Aorta (tissue), 5 donors: ENCODE results near the gene MAP6D1. TPM values are rescaled to one million over a fixed set of nuclear protein-coding genes. Genes with fewer than 3 reads are reported as not detected.

Experiments used
- ATAC-seq: fragments of 200-7000 bp; cut with Tn5 transposase; one replicate; pipeline ENCODE4 v1.9.1; 2022; ENCODE audit warnings: moderate library complexity; ENCODE audit not compliant: low FRiP score
- DNase-seq, 2 donors: peaks; one replicate each; pipeline ENCODE4 v3.0.0-alpha.2; 2020
- H3K27ac ChIP-seq, 2 donors: one replicate each; pipeline ENCODE4 v1.5.1; 2013; ENCODE audit warnings: low read length in 2 of 2, mild to moderate bottlenecking in 2 of 2, moderate library complexity in 2 of 2, control low read depth in 1 of 2, inconsistent platforms in 1 of 2, low read depth in 1 of 2
- H3K27me3 ChIP-seq, 2 donors: one replicate each; pipeline ENCODE4 v1.6.1; 2013; ENCODE audit warnings: control low read depth in 1 of 2, low read length in 1 of 2, mild to moderate bottlenecking in 1 of 2, moderate library complexity in 1 of 2; ENCODE audit not compliant: insufficient read depth in 2 of 2, control insufficient read depth in 1 of 2
- H3K36me3 ChIP-seq, 2 donors: one replicate each; pipeline ENCODE4 v1.6.1; 2013; ENCODE audit warnings: control low read depth in 1 of 2, low read length in 1 of 2, mild to moderate bottlenecking in 1 of 2; ENCODE audit not compliant: insufficient read depth in 2 of 2, control insufficient read depth in 1 of 2
- H3K4me1 ChIP-seq, 2 donors: one replicate each; pipeline ENCODE4 v1.6.1; 2013; ENCODE audit warnings: low read length in 2 of 2, control low read depth in 1 of 2, mild to moderate bottlenecking in 1 of 2, moderate library complexity in 1 of 2; ENCODE audit not compliant: insufficient read depth in 2 of 2, control insufficient read depth in 1 of 2
- H3K4me3 ChIP-seq, 2 donors: one replicate each; pipeline ENCODE4 v1.5.1; 2013; ENCODE audit warnings: low read length in 2 of 2, control low read depth in 1 of 2, mild to moderate bottlenecking in 1 of 2
- H3K9me3 ChIP-seq: one replicate; pipeline ENCODE4 v1.6.1; 2013; ENCODE audit warnings: mild to moderate bottlenecking, low read length; ENCODE audit not compliant: control insufficient read depth
- WGBS, 2 donors: extraction: QIAGEN DNeasy Blood & Tissue Kit; methylation state at CpG; one replicate each; pipeline ENCODE4 v1.1.7; 2013; 5-methylcytosine and 5-hydroxymethylcytosine counted together
- intact Hi-C, 2 donors: fragments of 100-400 bp; cut with DNase I; formaldehyde crosslinking; loops; one replicate each; pipeline versions ENCODE4 v1.14.2 to v1.15.0; 2022
- long read RNA-seq, 2 donors: library from polyadenylated mRNA; unstranded; transcript quantifications; one replicate each; pipeline ENCODE4 v2.0.0, GENCODE V29; 2020 to 2021
- polyA plus RNA-seq, 2 donors: library from polyadenylated mRNA; stranded (reverse); fragments of 200-250 nt; gene quantifications; one replicate each; pipeline ENCODE4 v1.2.3, GENCODE V29; 2013
- total RNA-seq, 2 donors: library from RNA; stranded (reverse); fragmentation: NEBNext Ultra II Directional; extraction: Animal tissue kit (Norgen Biotek cat#: 25700); gene quantifications; one replicate each; pipeline ENCODE4 v1.2.1, GENCODE V29; 2021
- donor health status: healthy with polysubstance abuse.
- donor health status: Bipolar disorder and iron deficiency.
- donor health status: DM: no; HTN: no; CAD: no.
- donor health status: DM: no; HTN: no; CAD: no.
- donor health status: DM: yes; HTN: yes; CAD: no.

MAP6D1 gene
- 1 to 10 TPM; 1.7 TPM for total RNA-seq
- not detected for polyA plus RNA-seq
- long read RNA-seq, donor 1, partial matches to known transcripts, result 0 of 2 reads
- long read RNA-seq, donor 1, other reads (novel, unspliced or antisense), result 2 of 2 reads
- long read RNA-seq, donor 2, partial matches to known transcripts, result 1 of 2 reads
- long read RNA-seq, donor 2, other reads (novel, unspliced or antisense), result 1 of 2 reads

- peak in 1 of 2 donors; percentile 61 for DNase-seq
- WGBS, 2 donors, result 2 to 4% methylated on average over 60 to 69 of the region's 69 CpGs
- no peaks in the 10 kb centered on the region for H3K27me3 ChIP-seq
- ATAC-seq, result peak; percentile 40
- intact Hi-C loops, result no loop called here
- H3K9me3 ChIP-seq, result no peaks in the 10 kb centered on the region
- peaks cover 0 to 1% of the 10 kb centered on the region in 2 donors for H3K36me3 ChIP-seq
- no peak within 1 kb of the TSS for H3K27ac ChIP-seq
- no peaks in the 10 kb centered on the region for H3K4me1 ChIP-seq
- peak within 1 kb of the TSS; percentile 29 to 37 for H3K4me3 ChIP-seq
Observed at GRCh38 chr3:183825456-183826161, at the start of gene MAP6D1. Gene MAP6D1, minus strand, starts transcription at chr3:183825577. Its CDS starts 30 bp downstream, at chr3:183825547.

GRCh38 chr3:183873914-183874313 lies 48.5 kb upstream of the MAP6D1 start:
- Histone ChIP-seq H3K4me3 (no peak overlapping the region), H3K4me1 (no peaks in the 10 kb centered on the region), H3K9me3 (no peaks in the 10 kb centered on the region), H3K27me3 (no peaks in the 10 kb centered on the region), H3K27ac (no peak overlapping the region), H3K36me3 (no peaks in the 10 kb centered on the region)
- no peak for ATAC-seq
- no peak for DNase-seq
- 85 to 90% methylated on average over 3 of the region's 3 CpGs for WGBS, 2 donors
- intact Hi-C loops, result no loop called here

- H3K4me1 ChIP-seq, result no peaks in the 10 kb centered on the region
- H3K4me3 ChIP-seq, result no peak overlapping the region
- ATAC-seq, result no peak
- H3K27ac ChIP-seq, result no peak overlapping the region
- 88 to 89% methylated on average over 2 of the region's 2 CpGs for WGBS, 2 donors
- H3K36me3 ChIP-seq, result no peaks in the 10 kb centered on the region
- DNase-seq, result no peak
- H3K9me3 ChIP-seq, result no peaks in the 10 kb centered on the region
- intact Hi-C loops, result no loop called here
- no peaks in the 10 kb centered on the region for H3K27me3 ChIP-seq
Observed at GRCh38 chr3:183871541-183871940, 46.2 kb upstream of the MAP6D1 start.

- no peak for ATAC-seq
- intact Hi-C loops, result no loop called here
- Histone ChIP-seq H3K9me3 (no peaks in the 10 kb centered on the region), H3K27me3 (no peaks in the 10 kb centered on the region), H3K27ac (no peak overlapping the region), H3K4me3 (no peak overlapping the region), H3K4me1 (no peaks in the 10 kb centered on the region), H3K36me3 (no peaks in the 10 kb centered on the region)
- DNase-seq, result no peak
- WGBS, 2 donors, result 92 to 97% methylated on average over 3 of the region's 3 CpGs
Observed at GRCh38 chr3:183870563-183870962, 45.2 kb upstream of the MAP6D1 start.

GRCh38 chr3:183868796-183869195 lies 43.4 kb upstream of the MAP6D1 start:
- no peak overlapping the region for H3K4me3 ChIP-seq
- no peak for ATAC-seq
- intact Hi-C loops, result no loop called here
- no peaks in the 10 kb centered on the region for H3K9me3 ChIP-seq
- no peak overlapping the region for H3K27ac ChIP-seq
- peaks cover 2 to 4% of the 10 kb centered on the region in 2 donors for H3K36me3 ChIP-seq
- no peaks in the 10 kb centered on the region for H3K27me3 ChIP-seq
- DNase-seq, result no peak
- H3K4me1 ChIP-seq, result no peaks in the 10 kb centered on the region
- 94 to 97% methylated on average over 1 of the region's 1 CpG for WGBS, 2 donors

- no peak overlapping the region for H3K27ac ChIP-seq
- no peaks in the 10 kb centered on the region for H3K4me1 ChIP-seq
- intact Hi-C loops, result no loop called here
- no peak overlapping the region for H3K4me3 ChIP-seq
- H3K36me3 ChIP-seq, result peaks cover 2 to 4% of the 10 kb centered on the region in 2 donors
- no peak for ATAC-seq
- DNase-seq, result no peak
- WGBS, 2 donors, result 83 to 87% methylated on average over 4 of the region's 4 CpGs
- no peaks in the 10 kb centered on the region for H3K27me3 ChIP-seq
- H3K9me3 ChIP-seq, result no peaks in the 10 kb centered on the region
Observed at GRCh38 chr3:183862610-183863009, 37.2 kb upstream of the MAP6D1 start.

GRCh38 chr3:183857863-183858262 lies 32.5 kb upstream of the MAP6D1 start:
- no peak for DNase-seq
- Histone ChIP-seq H3K9me3 (no peaks in the 10 kb centered on the region), H3K27ac (no peak overlapping the region), H3K4me1 (no peaks in the 10 kb centered on the region), H3K27me3 (no peaks in the 10 kb centered on the region), H3K36me3 (peaks cover 0 to 2% of the 10 kb centered on the region in 2 donors), H3K4me3 (no peak overlapping the region)
- 92 to 93% methylated on average over 3 of the region's 3 CpGs for WGBS, 2 donors
- ATAC-seq, result no peak
- intact Hi-C loops, result no loop called here

- WGBS, 2 donors, result 66 to 81% methylated on average over 4 of the region's 4 CpGs
- Histone ChIP-seq H3K27me3 (no peaks in the 10 kb centered on the region), H3K4me3 (no peak overlapping the region), H3K27ac (no peak overlapping the region), H3K4me1 (no peaks in the 10 kb centered on the region), H3K36me3 (peaks cover 0 to 2% of the 10 kb centered on the region in 2 donors), H3K9me3 (no peaks in the 10 kb centered on the region)
- DNase-seq (no peak), ATAC-seq (no peak)
- intact Hi-C loops, result no loop called here
Observed at GRCh38 chr3:183854318-183855035, 29.1 kb upstream of the MAP6D1 start.
